ENCODE data around the gene C11orf24.

- TF ChIP-seq REPIN1 (tag by site-specific recombination; IDR thresholded peaks at IDR 0.05; ENCODE audit: low read depth) (no peak), CTCF (tag by site-specific recombination; IDR thresholded peaks at IDR 0.05) (peak; percentile 44), SCRT1 (tag by site-specific recombination; IDR thresholded peaks at IDR 0.05; ENCODE audit: borderline replicate concordance) (no peak), TSHZ1 (tag by site-specific recombination; IDR thresholded peaks at IDR 0.05; ENCODE audit: borderline replicate concordance) (no peak), YY1 (tag by site-specific recombination; IDR thresholded peaks at IDR 0.05) (no peak), ZBTB26 (tag by site-specific recombination; optimal IDR thresholded peaks at IDR 0.05) (peak; percentile 94), ZNF214 (tag by site-specific recombination; IDR thresholded peaks at IDR 0.05; ENCODE audit: borderline replicate concordance) (no peak), ZNF561 (tag by site-specific recombination; IDR thresholded peaks at IDR 0.05; ENCODE audit: borderline replicate concordance) (no peak), ZNF350 (tag by site-specific recombination; IDR thresholded peaks at IDR 0.05) (no peak), PATZ1 (tag by site-specific recombination; IDR thresholded peaks at IDR 0.05) (peak; percentile 71)
Measured at GRCh38 chr11:68271781-68272608, at the start of gene C11orf24.

All from HEK293 (cell line).